Umbilical cord (tissue), 2 donors: ENCODE data around the gene METTL8. TPM values are rescaled to one million over a fixed set of nuclear protein-coding genes. Genes with fewer than 3 reads are reported as not detected.

ENCODE experiments used
- DNase-seq: peaks from one replicate; pipeline ENCODE4 v3.0.0-alpha.2; 2015; ENCODE audit warnings: low spot score
- total RNA-seq: library from RNA; depleted of rRNA; stranded (reverse); fragments of >200 nt; gene quantifications from one replicate; pipeline ENCODE4 v1.2.3, GENCODE V29; 2014; ENCODE audit warnings: low replicate concordance; ENCODE audit not compliant: insufficient read depth

The METTL8 gene
- 12.3 TPM for total RNA-seq

GRCh38 chr2:171433763-171434012 lies at the start of gene METTL8:
METTL8 (minus strand) TSS chr2:171433990; CDS start chr2:171392185, 41,805 bp downstream.
- DNase-seq = no peak

GRCh38 chr2:171482877-171483276 lies 49.1 kb upstream of the METTL8 start:
- no peak for DNase-seq

- DNase-seq = no peak
These were observed 48.5 kb upstream of the METTL8 start for GRCh38 chr2:171482308-171482707.

- DNase-seq = no peak
These were observed 47.1 kb upstream of the METTL8 start for GRCh38 chr2:171480908-171481307.

- DNase-seq = no peak
These were observed 45.5 kb upstream of the METTL8 start for GRCh38 chr2:171479154-171479814.

- DNase-seq = peak; percentile 44
These were observed 44.6 kb upstream of the METTL8 start for GRCh38 chr2:171478345-171478744.

GRCh38 chr2:171475979-171476378 lies 42.2 kb upstream of the METTL8 start:
- no peak for DNase-seq

GRCh38 chr2:171470129-171470528 lies 36.3 kb upstream of the METTL8 start:
- DNase-seq = no peak

- no peak for DNase-seq
These were observed 35.4 kb upstream of the METTL8 start for GRCh38 chr2:171469176-171469575.

- DNase-seq = no peak
These were observed 26.7 kb upstream of the METTL8 start for GRCh38 chr2:171460537-171460936.

- no peak for DNase-seq
These were observed 25.7 kb upstream of the METTL8 start for GRCh38 chr2:171459498-171459897.

GRCh38 chr2:171452773-171453172 lies 19.0 kb upstream of the METTL8 start:
- no peak for DNase-seq

GRCh38 chr2:171451074-171451473 lies 17.3 kb upstream of the METTL8 start:
- no peak for DNase-seq

GRCh38 chr2:171447675-171448074 lies 13.9 kb upstream of the METTL8 start:
- no peak for DNase-seq

- DNase-seq = no peak
These were observed 7.7 kb upstream of the METTL8 start for GRCh38 chr2:171441470-171441869.

- no peak for DNase-seq
These were observed 2.5 kb upstream of the METTL8 start for GRCh38 chr2:171436307-171436706.

- DNase-seq = peak; percentile 98
These were observed 511 bp upstream of the METTL8 start, which contains the start of gene DCAF17 for GRCh38 chr2:171434013-171434989. DCAF17 (plus strand) TSS chr2:171434226; CDS start chr2:171434578, 352 bp downstream.

GRCh38 chr2:171432969-171433762 lies 624 bp downstream of the METTL8 start:
- peak; percentile 59 for DNase-seq

- DNase-seq = no peak
These were observed 1.4 kb downstream of the METTL8 start for GRCh38 chr2:171432206-171432968.

- DNase-seq = no peak
These were observed 2.1 kb downstream of the METTL8 start for GRCh38 chr2:171431677-171432167.
